Right cardiac atrium (tissue), 5 donors: Measurements from ENCODE around the gene AGO1. TPM values are rescaled to one million over a fixed set of nuclear protein-coding genes. Genes with fewer than 3 reads are reported as not detected.
"Not testable (repeated sequence)": the region's sequence is repeated elsewhere in the genome, so short reads cannot be mapped to it uniquely, and the experiment has no call there.

Source experiments
- ATAC-seq, 2 donors: fragments of 200-7000 bp; cut with Tn5 transposase; one replicate each; pipeline versions ENCODE4 v1.8.0 to v1.9.1; 2020; ENCODE audit warnings: moderate library complexity in 2 of 2, mild to moderate bottlenecking in 1 of 2
- DNase-seq, 3 donors: peaks; one replicate each; pipeline ENCODE4 v3.0.0-alpha.2; 2020
- H3K27ac ChIP-seq: one replicate; pipeline ENCODE4 v1.5.1; 2013; ENCODE audit warnings: mild to moderate bottlenecking, low read length, control low read depth, moderate library complexity
- H3K27me3 ChIP-seq: one replicate; pipeline ENCODE4 v1.6.1; 2013; ENCODE audit not compliant: control insufficient read depth, insufficient read depth
- H3K4me1 ChIP-seq: one replicate; pipeline ENCODE4 v1.6.1; 2013; ENCODE audit warnings: low read length; ENCODE audit not compliant: control insufficient read depth, insufficient read depth
- H3K4me3 ChIP-seq: one replicate; pipeline ENCODE4 v1.5.1; 2013; ENCODE audit warnings: low read length, control low read depth
- H3K9me3 ChIP-seq: one replicate; pipeline ENCODE4 v1.6.1; 2013; ENCODE audit warnings: low read length; ENCODE audit not compliant: control insufficient read depth
- WGBS: extraction: QIAGEN DNeasy Blood & Tissue Kit; methylation state at CpG from one replicate; pipeline ENCODE4 v1.1.7; 2013; 5-methylcytosine and 5-hydroxymethylcytosine counted together
- intact Hi-C, 4 donors: fragments of 100-400 bp; cut with DNase I; formaldehyde crosslinking; loops; one replicate each; pipeline versions ENCODE4 v1.11.0 to v1.14.0; 2022 to 2023
- polyA plus RNA-seq: library from polyadenylated mRNA; stranded (reverse); fragments of 200-250 nt; gene quantifications from one replicate; pipeline ENCODE4 v1.2.3, GENCODE V29; 2013
- total RNA-seq, 4 donors: library from RNA; stranded (reverse); fragmentation: NEBNext Ultra II Directional; extraction: Animal tissue kit (Norgen Biotek cat#: 25700); gene quantifications; one replicate each; pipeline ENCODE4 v1.2.1, GENCODE V29; 2021
- donor health status: healthy with polysubstance abuse.
- donor health status: DM: no; HTN: yes; CAD: no.
- donor health status: DM: no; HTN: no; CAD: no.
- donor health status: DM: no; HTN: yes; CAD: no; lungs with severe emphysema.
- donor health status: DM: yes; HTN: yes; CAD: no.

Gene AGO1
- total and polyA plus RNA-seq, 5 donors = 4.9 to 35.4 (median 29.4) TPM

DNA sequence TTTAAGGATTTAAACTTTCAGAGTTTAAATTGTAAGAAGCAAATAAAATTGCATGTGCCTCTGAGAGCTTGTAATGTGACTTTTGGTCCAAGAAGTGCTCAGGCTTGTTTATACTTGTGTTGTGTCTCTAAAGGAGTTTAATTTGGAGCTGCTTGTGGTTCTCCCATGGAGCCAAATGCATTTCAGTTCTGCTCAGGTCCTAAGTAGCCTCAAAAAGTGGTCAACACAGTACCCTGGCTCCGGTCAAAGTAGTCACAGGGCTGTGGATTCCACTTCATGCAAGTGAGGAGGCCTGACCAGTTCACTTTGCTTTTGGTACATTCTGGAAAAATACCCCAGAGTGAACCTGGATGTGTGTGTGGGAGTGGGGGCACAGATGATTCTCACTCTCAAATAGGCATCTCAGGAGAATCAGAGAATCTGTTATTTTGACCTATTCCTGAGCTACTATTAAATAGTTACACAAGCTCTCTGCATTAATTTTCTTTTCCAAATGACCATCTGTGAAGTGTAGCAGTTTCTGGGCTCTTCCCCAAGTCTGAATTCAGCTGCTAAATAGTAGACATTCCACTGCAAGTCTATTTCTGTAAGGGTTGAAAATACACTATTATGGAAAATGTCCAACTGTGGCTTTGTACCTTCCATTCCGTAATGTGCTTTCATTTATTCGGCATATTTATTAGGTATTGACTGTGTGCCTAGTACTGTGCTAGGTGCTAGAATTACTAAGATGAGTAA lies 31.7 kb upstream of the AGO1 start:
- 37% methylated on average over 3 of the region's 3 CpGs for WGBS
- peak overlapping the region; percentile 77 for H3K27ac ChIP-seq
- DNase-seq (no peak), ATAC-seq (peak; percentile 61 to 76)
- peaks cover 4% of the 10 kb centered on the region for H3K4me1 ChIP-seq
- no peak overlapping the region for H3K4me3 ChIP-seq
- H3K9me3 ChIP-seq = no peaks in the 10 kb centered on the region
- intact Hi-C loops = no loop called here
- no peaks in the 10 kb centered on the region for H3K27me3 ChIP-seq

DNA sequence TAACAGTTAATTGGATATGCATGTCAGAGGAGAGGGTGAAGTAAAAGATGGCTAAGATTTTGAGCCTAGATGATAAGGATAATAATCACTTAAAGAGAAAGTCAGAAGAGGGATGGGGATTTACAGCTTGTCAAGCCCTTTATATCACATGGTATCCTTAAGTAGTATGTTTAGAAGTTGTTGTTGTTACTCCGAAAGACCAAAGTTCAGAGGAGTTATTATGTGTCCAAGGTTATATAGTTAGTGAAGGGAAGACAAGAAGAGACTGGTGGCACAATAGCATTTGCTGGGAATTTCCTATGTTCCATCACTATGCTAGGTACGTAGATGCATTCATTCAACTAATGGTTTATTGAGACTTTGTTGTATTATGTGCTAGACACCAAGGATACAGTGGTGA lies 30.8 kb upstream of the AGO1 start:
- H3K9me3 ChIP-seq = no peaks in the 10 kb centered on the region
- no peak for DNase-seq
- intact Hi-C loops = no loop called here
- 40% methylated on average over 2 of the region's 2 CpGs for WGBS
- H3K27ac ChIP-seq = no peak overlapping the region
- ATAC-seq = no peak
- no peak overlapping the region for H3K4me3 ChIP-seq
- H3K4me1 ChIP-seq = peaks cover 4% of the 10 kb centered on the region
- no peaks in the 10 kb centered on the region for H3K27me3 ChIP-seq

GRCh38 chr1:35854989-35855700 lies 27.9 kb upstream of the AGO1 start:
- Histone ChIP-seq H3K4me3 (no peak overlapping the region), H3K27ac (no peak overlapping the region), H3K9me3 (no peaks in the 10 kb centered on the region), H3K27me3 (no peaks in the 10 kb centered on the region), H3K4me1 (peaks cover 4% of the 10 kb centered on the region)
- ATAC-seq (no peak), DNase-seq (no peak)
- intact Hi-C loops = no loop called here
- WGBS = 71% methylated on average over 9 of the region's 9 CpGs

DNA sequence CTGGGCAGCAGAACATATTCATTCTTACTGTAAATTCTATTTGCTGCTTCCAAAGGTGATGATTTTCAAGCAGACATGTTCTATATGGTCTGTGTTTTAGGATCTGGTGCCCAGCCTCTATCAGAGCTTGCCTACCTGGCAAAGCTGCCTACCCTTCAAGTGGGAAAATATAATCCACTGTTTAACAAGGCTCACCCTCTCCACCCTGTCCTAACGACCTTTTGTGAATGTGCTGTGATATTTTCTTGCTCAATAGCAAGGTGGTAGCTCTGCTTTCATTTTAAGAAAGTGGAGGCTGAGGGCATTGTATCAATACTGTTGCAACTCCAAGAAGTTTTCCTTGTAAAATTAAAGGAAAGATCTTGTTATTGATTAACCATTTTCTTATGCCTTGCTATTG lies 26.0 kb upstream of the AGO1 start:
- Histone ChIP-seq H3K4me1 (no peaks in the 10 kb centered on the region), H3K9me3 (no peaks in the 10 kb centered on the region), H3K4me3 (no peak overlapping the region), H3K27me3 (no peaks in the 10 kb centered on the region), H3K27ac (peak overlapping the region; percentile 25)
- ATAC-seq = no peak
- 49% methylated on average over 1 of the region's 1 CpG for WGBS
- intact Hi-C loops = no loop called here
- DNase-seq = no peak

DNA sequence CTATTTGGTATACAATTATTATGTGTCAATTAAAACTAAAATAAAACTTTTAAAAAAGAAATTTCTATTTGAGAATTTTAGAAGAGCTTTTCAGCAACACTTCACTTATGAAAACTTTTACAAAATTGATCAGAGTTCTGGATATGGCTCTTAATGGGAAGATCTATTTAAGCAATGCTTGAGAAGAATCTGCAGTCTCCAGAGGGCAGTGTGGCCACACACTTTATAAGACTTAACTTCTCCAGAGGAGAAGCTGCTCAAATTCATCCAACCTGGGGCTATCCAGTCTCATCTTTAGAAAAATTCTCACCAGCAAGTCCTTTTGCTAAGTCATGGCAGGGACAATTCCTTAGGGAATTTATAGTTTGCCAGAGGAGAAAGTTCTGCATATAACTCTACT lies 25.2 kb upstream of the AGO1 start:
- Histone ChIP-seq H3K27ac (no peak overlapping the region), H3K4me1 (no peaks in the 10 kb centered on the region), H3K27me3 (no peaks in the 10 kb centered on the region), H3K4me3 (no peak overlapping the region), H3K9me3 (no peaks in the 10 kb centered on the region)
- ATAC-seq (no peak), DNase-seq (no peak)
- intact Hi-C loops = no loop called here

DNA sequence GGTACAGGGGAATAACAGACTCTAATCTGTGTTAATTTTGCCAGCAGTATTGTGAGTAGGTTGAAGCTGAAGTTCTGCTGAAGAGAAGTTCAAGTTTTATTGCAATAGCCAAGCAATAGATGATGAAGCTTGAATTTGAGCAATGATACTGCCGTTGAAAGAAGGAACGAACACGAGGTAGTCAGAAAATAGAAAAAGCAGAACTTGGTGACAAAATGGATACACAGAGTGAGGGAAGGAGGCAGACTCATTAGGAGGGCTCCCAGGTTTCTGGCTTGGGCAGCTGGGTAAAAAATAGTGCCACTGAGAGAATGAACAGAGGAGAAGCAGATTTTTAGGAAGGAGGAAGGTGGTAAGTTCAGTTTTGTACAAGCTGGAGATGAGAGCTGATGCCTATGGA lies 22.3 kb upstream of the AGO1 start:
- H3K4me1 ChIP-seq = peaks cover 2% of the 10 kb centered on the region
- no peak overlapping the region for H3K4me3 ChIP-seq
- no peak overlapping the region for H3K27ac ChIP-seq
- no peak for DNase-seq
- 80% methylated on average over 3 of the region's 3 CpGs for WGBS
- no peak for ATAC-seq
- no peaks in the 10 kb centered on the region for H3K9me3 ChIP-seq
- no peaks in the 10 kb centered on the region for H3K27me3 ChIP-seq
- intact Hi-C loops = no loop called here

GRCh38 chr1:35863136-35863535 lies 19.9 kb upstream of the AGO1 start:
- no peak for ATAC-seq
- intact Hi-C loops = no loop called here
- Histone ChIP-seq H3K9me3 (no peaks in the 10 kb centered on the region), H3K27me3 (no peaks in the 10 kb centered on the region), H3K4me1 (peaks cover 2% of the 10 kb centered on the region), H3K27ac (no peak overlapping the region), H3K4me3 (no peak overlapping the region)
- WGBS = 94% methylated on average over 1 of the region's 1 CpG
- no peak for DNase-seq

DNA sequence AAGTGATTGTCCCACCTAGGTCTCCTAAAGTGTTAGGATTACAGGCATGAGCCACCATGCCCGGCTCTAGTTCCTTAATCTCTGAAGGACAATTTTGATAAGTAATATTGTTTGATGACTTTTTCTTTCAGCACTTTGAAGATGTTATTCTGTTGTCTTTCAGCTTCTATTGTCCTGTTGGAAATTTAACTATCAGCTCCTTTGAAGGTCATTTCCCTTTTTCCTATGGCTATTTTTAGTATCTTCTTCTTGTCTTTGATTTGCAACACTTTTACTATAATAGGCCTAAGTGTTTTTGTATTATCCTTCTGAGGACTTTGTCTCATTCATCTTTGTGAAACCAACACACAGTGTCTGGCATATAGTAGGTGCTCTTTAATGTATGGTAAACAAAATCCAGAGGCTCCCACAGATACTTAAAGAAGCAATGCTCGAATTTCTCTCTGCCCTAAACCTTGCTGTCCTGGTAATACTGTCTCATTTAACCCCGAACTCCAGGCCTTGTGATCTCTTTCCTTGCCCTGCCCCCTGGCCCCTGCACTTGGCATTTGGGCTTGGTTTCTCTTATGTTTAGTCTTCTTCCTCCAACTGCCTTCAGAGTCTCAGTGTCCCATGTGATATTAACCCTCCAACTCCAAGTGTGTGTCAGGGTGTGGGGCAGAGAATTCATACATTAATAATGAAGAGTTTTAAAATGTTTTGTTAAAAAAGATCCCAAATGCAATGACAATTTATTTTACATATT lies 19.0 kb upstream of the AGO1 start:
- DNase-seq (no peak), ATAC-seq (no peak)
- WGBS = 44% methylated on average over 3 of the region's 3 CpGs
- H3K4me1 ChIP-seq = peaks cover 2% of the 10 kb centered on the region
- H3K27me3 ChIP-seq = no peaks in the 10 kb centered on the region
- H3K9me3 ChIP-seq = no peaks in the 10 kb centered on the region
- H3K4me3 ChIP-seq = no peak overlapping the region
- H3K27ac ChIP-seq = no peak overlapping the region
- intact Hi-C loops = no loop called here

DNA sequence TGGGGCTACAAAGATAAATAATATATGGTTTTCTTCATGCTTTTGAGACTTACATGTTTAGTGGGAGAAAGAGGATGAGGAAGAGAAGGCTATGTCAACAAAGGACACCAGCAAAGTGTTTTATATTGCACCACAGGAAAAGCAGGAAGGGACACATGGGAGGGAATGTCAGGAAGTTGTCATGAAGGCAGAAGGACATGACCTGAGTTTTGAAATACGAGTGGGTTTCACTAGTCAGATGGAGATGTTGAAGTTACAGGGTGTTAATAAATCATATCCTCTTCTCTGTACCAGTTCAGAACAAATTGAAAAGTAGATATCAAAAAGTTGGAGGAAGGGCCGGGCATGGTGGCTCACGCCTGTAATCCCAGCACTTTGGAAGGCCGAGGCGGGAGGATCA lies 18.2 kb upstream of the AGO1 start:
- WGBS = 77% methylated on average over 5 of the region's 5 CpGs
- no peak overlapping the region for H3K27ac ChIP-seq

GRCh38 chr1:35866991-35867390 lies 16.0 kb upstream of the AGO1 start:
- Histone ChIP-seq H3K4me1 (peaks cover 2% of the 10 kb centered on the region), H3K4me3 (no peak overlapping the region), H3K27ac (no peak overlapping the region), H3K27me3 (no peaks in the 10 kb centered on the region), H3K9me3 (no peaks in the 10 kb centered on the region)
- 75% methylated on average over 3 of the region's 3 CpGs for WGBS
- DNase-seq (no peak), ATAC-seq (no peak)
- intact Hi-C loops = no loop called here

More for the DNA sequence above, 18.2 kb upstream of the AGO1 start:
- intact Hi-C loops = no loop called here
- Histone ChIP-seq H3K9me3 (no peaks in the 10 kb centered on the region), H3K27me3 (no peaks in the 10 kb centered on the region), H3K4me1 (peaks cover 2% of the 10 kb centered on the region), H3K4me3 (no peak overlapping the region)
- ATAC-seq (peak; percentile 44 to 58), DNase-seq (no peak)

GRCh38 chr1:35869245-35869950 lies 13.6 kb upstream of the AGO1 start:
- intact Hi-C loops, DNase-seq: not testable (repeated sequence)
- WGBS = 91% methylated on average over 34 of the region's 34 CpGs

More at GRCh38 chr1:35869245-35869950, 13.6 kb upstream of the AGO1 start:
- H3K27ac ChIP-seq, H3K9me3 ChIP-seq, H3K4me3 ChIP-seq, ATAC-seq, H3K27me3 ChIP-seq, H3K4me1 ChIP-seq: not testable (repeated sequence)
